Activated naive CD4-positive, alpha-beta T cell (primary cell): ENCODE results near the gene BHMT2.
A peak's percentile ranks its signal among the peaks of the same experiment; 100 is the strongest.

Experiments used
- DNase-seq, 4 experiments: peaks; one replicate each; lab custom pipeline; 2025; lab: John Stamatoyannopoulos, UW

BHMT2 gene, protein sequence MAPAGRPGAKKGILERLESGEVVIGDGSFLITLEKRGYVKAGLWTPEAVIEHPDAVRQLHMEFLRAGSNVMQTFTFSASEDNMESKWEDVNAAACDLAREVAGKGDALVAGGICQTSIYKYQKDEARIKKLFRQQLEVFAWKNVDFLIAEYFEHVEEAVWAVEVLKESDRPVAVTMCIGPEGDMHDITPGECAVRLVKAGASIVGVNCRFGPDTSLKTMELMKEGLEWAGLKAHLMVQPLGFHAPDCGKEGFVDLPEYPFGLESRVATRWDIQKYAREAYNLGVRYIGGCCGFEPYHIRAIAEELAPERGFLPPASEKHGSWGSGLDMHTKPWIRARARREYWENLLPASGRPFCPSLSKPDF

DNA sequence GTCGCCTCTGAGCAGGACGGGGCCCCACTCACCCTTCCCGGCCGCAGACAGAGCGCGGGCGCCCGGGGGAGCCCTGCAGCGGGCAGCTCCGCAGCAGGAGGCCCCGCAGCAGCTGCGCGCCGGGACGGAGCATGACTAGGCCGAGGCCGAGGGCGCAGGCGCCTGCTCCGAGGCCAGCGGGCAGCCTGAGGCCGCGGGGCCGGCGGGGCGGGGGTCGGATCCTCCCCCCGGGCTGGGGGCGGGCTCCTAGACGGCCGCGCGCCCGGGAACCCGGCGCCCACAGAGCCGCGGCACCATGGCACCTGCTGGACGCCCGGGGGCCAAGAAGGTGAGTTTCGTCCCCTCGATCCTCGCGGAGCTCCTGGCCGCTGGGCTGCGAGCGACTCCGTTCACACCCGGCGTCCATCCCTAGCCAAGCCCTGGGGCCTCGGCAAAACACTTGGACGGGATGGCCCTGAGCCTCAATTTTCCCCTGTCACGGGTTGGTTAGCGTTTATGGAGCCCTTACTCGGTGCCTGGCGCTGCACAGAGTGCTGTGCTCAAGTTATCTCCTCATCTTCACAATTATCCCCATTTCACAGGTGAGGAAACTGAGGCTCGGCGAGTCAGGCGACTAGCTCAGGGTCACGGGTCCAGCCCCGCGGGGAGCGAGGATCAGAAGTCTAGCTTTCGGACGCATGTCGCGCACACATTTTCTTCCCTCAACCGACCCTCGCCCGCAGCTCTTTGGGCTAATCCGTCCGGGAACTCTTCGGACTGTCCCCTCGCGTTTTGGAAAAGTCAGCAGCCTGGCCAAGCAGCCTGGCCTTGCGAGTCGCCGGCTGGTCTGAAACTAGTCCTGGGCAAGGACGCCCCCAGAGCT lies at the start of gene BHMT2, which contains the start of gene DMGDH:
TSS of gene BHMT2 (plus strand) at position 280 of the 862 bp plus-strand sequence. CDS start at position 296, 16 bp downstream.
TSS of gene DMGDH (minus strand) at position 187 of the 862 bp plus-strand sequence. CDS start at position 133, 54 bp downstream.
- DNase-seq: no peak

DNA sequence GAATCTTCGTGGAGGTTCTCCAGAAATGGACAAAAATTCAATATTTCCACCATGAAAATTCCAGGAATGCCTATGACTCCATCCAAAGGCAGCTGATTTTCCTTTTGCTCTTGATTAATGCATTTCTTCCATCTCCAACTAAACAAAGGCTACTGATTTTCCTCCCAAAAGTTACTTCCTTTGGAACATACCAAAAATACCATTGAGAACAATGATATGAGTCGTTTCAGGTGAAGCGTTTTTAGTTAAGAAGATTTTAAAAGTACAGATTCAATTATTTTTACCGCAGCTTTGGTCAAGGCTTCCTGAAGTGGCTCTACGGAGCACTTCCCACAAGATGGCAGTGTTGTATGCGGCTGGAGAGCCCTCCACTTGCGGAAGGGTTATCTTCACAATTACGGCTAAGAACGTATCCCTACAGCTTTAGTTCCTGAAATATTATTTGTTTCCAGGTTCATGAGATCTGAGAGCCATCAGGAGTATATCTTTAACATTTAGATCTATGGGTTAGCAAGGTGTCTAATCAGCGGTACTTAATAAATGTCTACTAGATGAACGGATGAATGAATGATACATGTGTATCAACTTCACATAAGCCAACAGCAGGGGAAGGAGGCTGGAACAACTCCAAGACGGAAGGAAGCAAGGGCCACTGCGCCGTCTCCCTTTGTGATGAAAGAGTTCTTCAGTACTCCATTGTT lies 48.6 kb upstream of the BHMT2 start:
- DNase-seq: peak in 1 of 4 experiments; percentile 2

DNA sequence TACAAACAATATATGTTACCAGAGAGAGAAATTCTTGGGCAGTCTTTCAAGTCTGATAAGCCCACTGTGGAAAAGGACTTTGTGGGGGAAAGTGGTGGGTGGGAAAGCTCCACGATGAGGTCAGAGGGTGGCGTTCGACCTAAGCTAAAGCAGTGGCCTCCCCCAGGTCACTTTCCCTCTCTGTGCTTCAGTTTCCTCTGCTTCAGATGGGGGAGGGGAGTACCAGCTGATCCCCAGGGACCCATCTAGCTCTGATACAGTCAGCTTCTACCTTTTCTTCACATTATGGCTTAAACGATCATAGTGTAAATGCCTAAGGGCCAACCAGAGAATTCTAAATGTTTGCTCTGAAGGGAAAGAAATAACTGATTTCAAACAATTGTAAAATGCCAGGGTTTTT lies 47.8 kb upstream of the BHMT2 start:
- DNase-seq: no peak

DNA sequence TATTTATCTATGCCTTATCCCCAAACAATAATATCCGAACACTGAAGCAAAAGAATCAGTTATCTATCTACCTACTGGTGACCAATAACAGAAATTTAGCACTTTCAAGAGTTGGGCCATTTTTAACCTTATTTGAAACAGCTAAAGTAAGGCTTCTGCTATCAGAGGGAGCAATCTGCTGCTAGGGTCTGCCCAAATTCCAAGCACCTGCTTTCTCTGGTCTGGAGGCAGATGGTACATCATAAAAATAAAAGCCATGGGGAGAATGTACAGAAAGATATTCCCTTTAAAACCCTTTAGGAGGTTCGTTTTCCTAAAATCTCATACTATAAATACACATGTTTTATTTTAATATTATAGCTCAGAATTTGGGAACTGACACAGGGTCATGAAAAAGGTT lies 46.8 kb upstream of the BHMT2 start:
- DNase-seq: no peak

DNA sequence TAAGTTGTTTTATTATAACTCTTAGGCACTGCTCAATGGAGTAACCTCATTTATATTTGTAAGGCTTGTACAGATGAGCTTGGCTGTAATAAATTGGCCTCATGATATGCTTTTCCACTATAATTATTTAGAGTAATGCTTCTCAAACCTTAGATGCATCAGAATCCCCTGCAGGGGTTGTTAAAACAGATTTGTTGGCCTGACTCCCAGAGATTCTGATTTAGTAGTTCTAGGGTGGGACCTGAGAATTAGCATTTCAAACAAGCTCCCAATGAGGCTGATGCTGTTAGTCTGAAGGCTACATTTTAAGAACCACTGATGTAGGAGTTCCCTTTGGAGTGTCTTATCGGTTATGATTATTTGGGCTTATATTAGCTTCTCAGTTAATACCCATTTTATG lies 46.2 kb upstream of the BHMT2 start:
- DNase-seq: no peak

DNA sequence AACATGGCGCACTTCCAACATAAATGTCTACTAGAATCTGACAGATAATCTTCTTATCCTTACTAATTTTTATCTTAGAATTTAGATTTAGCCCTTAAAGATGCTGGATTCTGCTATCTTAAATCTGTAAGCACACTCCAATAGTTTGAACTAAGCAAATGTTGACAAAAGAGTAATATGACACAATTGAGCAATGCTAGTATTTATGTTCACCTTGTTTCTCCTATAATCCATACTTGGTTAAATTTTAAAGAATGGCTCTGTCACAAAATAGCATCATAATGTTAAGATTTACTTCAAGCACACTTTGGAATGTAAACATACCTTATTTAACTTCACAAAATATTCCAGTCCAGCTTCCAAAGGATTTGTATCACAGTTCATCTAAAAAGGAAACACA lies 45.6 kb upstream of the BHMT2 start:
- no peak for DNase-seq

DNA sequence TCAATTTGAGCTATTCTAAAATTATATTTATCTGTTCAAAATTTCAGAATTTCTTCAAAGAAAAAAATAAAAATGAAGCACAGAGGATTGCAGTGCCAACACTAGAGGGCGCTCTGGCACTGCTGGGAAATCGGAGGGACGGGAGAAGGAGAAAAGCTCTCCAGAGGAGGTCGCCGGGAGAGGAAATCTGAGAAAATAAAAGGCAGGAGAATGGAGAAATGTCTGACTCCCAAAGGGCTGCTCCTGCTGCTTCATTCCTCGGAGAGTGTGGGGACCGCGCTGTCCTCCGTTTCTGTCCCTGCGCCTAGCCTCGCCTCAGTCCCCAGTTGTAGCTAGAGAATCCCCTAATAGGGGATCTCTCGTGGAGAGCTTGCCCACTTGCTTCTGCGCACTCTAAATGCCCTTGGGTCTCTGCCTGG lies 44.5 kb upstream of the BHMT2 start:
- peak in 2 of 4 experiments; percentile 4 to 17 for DNase-seq

DNA sequence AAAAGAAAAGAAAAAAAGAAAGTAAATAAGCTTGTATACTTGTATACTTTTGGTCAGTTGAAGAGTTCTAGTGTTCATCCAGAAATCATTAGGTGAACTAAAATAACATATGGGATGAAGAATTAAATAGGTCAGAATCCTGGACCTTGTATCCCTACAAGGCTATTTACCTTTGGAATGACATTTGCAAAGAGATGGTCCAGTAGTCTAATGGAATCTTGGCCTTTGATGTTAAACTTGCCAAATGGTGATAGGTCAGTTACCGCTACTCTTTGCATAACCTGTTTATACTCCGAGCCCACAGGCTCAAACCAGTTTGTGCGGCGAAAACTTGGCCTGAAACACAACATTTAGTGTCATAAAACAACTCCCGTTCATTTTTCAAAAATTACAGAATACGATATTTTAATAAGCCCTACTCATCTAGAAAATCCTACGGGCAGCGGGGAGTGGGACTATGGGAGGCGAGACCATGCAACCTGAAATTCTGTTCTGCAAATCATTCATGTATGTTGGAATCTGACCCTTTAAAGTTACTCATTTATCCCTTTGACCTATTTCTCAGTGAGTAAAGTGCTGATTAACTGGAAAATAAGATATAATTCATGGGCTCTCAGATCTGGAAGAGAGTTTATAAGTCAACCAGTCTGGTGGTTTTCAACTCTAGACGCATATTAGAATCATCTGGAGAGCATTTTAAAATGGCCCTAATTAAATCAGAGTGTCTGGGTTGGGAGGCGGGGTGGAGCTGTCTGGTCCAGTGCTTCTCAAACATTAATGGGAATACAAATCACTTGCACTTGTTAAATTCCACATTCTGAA lies 38.7 kb upstream of the BHMT2 start:
- no peak for DNase-seq

DNA sequence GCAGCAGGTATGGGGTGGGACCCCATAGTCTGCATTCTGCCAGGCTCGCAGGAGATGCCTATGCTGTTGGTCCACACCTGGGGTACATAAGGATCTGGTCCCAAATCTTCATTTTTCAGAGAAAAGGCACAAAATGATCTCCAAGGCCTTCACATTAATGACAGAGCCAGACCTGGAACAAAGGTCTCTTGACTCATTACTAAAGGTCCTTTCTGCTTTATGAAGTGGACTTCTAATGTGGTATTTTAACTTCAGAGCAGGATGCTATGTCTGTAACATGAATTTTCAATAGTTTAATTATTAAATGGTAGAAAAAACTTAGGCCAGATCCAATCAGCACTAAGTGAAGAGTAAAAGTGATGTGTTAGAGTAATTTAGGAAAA lies 38.1 kb upstream of the BHMT2 start:
- DNase-seq: no peak

DNA sequence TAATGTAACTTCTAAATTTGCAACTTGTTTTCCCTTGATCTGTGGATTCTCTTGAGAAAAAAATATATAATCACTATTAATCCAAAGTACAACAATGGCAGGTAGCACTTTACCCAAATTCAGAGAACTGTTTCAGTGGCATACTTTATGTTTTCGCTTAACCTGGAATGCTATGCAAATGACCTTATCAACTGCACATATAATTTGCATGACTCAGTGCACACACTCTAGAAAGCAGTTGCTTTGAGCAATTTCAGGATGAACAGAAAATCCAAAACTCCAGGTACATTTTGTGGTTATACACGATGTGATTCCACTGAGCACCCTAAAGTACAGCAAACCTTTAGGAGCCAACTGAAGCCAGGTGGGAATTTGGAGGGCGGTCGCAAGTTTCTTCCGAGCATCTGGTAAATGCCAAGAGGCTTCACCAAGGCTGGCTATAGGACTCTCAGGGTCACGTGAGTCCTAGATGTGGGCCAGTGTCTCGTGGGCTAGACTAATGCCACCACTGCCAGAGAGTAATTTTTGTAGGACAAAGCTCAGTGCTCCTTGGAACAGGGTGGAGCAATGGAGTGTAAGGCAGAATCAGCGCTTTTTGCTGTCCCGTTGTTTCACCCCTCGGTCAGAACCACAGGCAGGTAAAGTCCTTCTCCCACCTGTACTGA lies 37.4 kb upstream of the BHMT2 start:
- no peak for DNase-seq

DNA sequence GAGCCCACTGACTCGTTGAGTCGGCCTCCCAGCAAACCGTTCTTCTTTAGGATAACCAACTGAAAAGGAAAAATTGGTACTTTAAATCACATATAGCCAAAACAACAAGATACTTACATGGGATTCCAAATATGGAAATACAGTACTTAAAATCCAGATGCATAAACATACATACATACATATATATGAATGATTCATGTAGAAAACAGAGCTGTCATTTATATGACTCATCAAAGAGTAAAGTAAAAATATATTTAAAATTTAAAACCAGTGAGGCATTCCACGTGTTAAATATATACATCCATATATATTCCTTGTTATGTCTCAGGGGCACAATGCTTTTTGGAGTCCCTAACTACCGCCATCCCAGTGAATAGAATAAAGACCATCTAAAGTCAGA lies 36.8 kb upstream of the BHMT2 start:
- DNase-seq: no peak

DNA sequence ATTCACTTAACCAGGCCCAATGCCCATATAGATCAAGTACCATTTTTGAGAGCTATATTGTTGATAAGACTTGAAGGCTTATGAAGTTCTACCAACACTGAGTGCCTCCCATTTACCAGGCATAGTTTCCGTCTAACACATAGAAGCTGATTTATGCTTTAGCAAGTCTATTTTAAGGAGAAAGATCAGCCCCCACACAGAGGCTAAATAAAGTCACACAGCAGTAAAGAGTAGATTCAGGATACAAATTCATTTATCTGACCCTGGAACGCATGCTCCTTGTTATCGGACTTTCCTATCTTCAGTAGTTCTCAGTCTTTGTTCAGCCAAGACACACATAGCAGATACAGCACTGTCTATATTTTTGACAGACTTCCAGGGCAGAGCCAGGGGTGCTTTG lies 34.3 kb upstream of the BHMT2 start:
- DNase-seq: no peak

DNA sequence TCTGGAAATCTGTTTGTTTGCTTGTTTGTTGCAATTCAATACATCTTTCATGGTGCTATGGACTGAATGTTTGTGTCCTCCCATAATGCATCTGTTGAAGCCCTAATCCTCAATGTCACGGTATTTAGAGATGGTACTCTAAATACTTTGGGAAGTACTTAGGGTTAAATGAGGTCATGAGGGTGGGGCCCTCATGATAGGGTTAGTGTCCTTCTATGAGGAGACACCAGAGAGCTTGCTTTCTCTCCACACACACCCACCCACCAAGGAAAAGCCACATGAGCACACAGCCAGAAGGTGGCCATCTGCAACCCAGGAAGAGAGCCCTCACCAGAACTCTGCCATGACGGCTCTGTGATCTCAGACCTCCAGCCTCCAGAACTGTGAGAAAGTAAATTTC lies 32.8 kb upstream of the BHMT2 start:
- no peak for DNase-seq

DNA sequence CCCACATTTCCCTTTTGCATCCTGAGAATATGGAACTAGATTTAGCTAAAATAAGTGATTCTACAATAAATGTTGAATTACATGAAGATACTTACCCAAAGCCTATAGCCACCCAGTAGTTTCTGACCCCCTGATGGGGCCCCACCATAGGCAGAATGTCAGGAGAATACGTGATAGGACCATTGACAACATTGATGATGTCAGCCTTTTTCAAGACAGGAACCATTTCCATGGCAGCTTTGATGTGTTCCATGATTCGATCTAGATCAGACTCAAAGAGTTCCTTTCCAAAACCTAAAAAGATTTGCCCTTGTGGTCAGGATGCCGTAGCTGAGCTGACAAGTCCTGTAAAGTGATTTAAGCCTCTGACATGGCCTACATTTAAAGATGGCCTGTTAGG lies 27.4 kb upstream of the BHMT2 start:
- DNase-seq: no peak

DNA sequence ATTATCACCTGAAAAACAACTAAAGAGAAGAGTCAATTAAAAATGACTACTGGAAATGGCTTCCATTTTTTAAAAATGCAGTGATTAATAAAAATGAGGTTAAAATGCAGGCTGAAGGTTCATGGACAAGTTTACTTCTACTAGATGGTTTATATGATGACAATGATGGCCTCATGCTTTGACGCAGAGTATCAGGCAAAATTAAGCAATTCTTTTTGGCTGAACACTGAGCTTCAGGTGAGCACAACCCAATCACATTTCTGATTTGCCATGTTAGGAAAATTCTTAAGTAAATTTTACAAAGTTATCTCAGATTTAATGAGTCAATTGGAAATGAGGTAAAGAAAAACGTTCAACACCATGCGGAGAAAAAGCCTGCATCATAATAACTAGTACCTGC lies 22.4 kb upstream of the BHMT2 start:
- no peak for DNase-seq

DNA sequence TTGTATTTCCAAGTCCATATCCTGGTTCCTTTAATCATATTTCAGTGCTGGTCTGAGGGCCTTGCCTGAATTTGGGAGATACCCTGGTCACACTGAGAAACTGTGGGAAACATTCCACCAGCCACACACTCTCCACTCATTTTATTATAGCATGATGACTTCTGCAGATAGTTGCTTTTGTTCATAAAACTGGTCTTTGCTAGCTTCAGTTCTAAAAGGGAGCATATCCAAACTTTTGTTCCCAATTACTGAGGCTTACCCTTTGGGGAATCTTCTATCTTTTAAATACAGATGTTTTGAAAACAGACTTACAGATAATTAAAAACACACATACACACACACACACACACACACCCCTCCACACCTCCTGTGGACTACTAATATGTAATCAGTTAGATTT lies 21.1 kb upstream of the BHMT2 start:
- DNase-seq: no peak

DNA sequence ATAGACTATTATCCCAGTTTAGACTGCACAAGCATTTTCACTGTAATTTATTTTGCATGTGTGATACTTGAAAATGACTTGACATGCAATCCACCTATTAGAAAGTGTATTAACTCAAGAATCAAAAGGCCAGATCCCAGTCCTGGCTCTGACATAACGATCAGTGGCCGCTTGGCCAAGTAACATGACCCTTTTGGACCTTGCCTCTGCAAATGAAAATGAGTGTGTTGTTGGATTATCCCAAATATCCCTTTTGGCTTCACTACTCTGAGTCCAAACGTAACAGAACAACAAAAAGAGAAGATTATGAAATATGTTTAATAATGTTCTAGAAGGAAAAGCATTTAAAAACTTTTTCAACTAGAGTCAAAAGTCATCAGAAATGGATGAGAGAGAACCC lies 19.1 kb upstream of the BHMT2 start:
- no peak for DNase-seq

DNA sequence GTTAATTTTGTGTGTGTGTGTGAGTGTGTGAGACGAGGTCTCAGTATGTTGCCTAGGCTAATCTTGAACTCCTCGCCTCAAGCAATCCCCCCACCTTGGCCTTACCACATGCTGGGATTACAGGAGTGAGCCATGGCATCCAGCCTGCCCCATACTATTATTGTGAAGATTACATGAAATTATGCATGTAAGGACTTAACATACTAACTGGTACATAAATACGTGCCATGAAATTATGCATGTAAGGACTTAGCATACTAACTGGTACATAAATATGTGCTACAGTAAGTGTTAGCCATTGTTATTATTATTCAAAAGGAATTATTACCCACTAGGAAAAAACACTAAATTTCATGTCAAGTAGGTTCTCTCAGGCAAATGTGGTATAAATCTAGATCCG lies 16.2 kb upstream of the BHMT2 start:
- DNase-seq: no peak

DNA sequence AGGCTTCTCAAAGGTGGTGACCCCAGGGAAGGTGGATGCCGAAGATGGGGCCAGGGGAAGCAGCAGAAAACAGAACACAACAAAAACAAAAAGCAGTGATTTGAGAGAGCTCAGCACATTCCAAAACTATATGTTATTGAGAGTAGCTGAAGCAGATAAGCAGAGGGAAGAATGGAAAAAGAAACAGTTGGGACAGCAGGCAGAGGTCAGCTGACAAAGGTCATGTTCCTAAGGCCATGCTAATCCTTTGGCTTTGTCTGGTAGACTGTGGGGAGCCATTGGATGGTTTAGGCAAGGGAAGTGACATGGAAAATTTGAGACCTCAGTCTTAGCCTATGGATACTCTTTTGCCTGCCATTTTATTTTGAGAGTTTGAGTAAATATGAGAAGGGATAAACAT lies 14.6 kb upstream of the BHMT2 start:
- DNase-seq: no peak

DNA sequence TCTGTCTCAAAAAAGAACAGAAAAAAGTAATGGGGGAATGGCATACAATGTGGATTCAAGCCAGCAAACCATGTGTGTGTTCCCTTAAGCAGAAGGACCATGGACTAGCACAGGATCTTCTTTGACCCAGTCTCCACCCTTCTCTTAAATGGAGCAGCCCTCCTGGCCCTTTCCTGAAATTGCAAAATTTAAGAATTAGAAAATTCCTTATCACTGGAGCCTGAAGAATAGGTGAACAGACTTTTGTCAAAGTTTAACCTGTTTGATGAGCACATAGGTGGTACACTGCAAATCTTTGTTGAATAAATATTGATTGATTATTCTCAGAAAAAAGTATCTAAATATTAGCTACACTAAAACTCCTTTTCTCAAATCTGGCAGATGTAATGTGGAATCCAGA lies 12.7 kb upstream of the BHMT2 start:
- no peak for DNase-seq

DNA sequence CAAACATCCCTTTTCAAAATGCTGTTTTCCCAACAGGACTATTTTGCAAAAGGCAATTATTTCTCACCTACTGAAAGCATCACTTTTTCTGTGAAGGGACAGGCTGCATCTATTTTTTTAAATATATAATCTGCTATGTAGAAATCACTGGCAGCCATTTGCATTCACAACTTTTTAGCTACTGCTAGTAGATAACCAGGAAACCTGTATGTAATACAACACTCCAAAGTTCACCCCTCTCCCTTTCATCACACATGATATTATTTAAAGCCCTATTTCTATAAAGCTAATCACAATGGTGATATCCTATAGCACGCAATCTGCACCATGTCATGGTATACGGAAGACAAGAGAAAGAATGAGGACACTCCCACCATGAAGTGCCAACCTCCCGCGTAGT lies 9.9 kb upstream of the BHMT2 start:
- no peak for DNase-seq
